Bronchial epithelial cell (primary cell): ENCODE data around the gene TRIM72. TPM values are rescaled to one million over a fixed set of nuclear protein-coding genes. Genes with fewer than 3 reads are reported as not detected.
"Not testable (repeated sequence)": the region's sequence is repeated elsewhere in the genome, so short reads cannot be mapped to it uniquely, and the experiment has no call there.

Source experiments
- DNase-seq: peaks from one replicate; pipeline ENCODE4 v3.0.0-alpha.2; 2010; ENCODE audit warnings: low read depth
- FAIRE-seq: peaks from 2 replicates; lab custom pipeline; 2011; peaks lifted over from hg19 to GRCh38; lab: Jason Lieb, UNC
- H3K27me3 ChIP-seq: 2 replicates; pipeline ENCODE4 v1.5.1; 2011; ENCODE audit warnings: low read length; ENCODE audit not compliant: control insufficient read depth, insufficient read depth
- H3K36me3 ChIP-seq: 2 replicates; pipeline ENCODE4 v1.5.1; 2011; ENCODE audit warnings: low read length; ENCODE audit not compliant: control insufficient read depth, insufficient read depth
- H3K4me3 ChIP-seq: 2 replicates; pipeline ENCODE4 v1.5.1; 2011; ENCODE audit warnings: mild to moderate bottlenecking, low read depth, low read length, control low read depth
- total RNA-seq: library from RNA; depleted of rRNA; stranded (reverse); fragments of >200 nt; gene quantifications from 2 replicates; pipeline ENCODE4 v1.2.1, GENCODE V29; 2014
- TF ChIP-seq, protein P1 (sequence below): IDR thresholded peaks from 2 replicates; pipeline ENCODE4 v1.5.1; 2011; ENCODE audit warnings: mild to moderate bottlenecking, moderate library complexity, low read length, control low read depth, inconsistent platforms; ENCODE audit not compliant: insufficient read depth, severe bottlenecking

Gene TRIM72
- under 0.01 TPM in 1 of 2 replicates, not detected in the other for total RNA-seq

GRCh38 chr16:31213877-31214707, at the start of gene TRIM72:
TRIM72 (plus strand) TSS chr16:31214119; CDS start chr16:31214739, 620 bp downstream.
- no peak for DNase-seq
- TF ChIP-seq, protein P1, sequence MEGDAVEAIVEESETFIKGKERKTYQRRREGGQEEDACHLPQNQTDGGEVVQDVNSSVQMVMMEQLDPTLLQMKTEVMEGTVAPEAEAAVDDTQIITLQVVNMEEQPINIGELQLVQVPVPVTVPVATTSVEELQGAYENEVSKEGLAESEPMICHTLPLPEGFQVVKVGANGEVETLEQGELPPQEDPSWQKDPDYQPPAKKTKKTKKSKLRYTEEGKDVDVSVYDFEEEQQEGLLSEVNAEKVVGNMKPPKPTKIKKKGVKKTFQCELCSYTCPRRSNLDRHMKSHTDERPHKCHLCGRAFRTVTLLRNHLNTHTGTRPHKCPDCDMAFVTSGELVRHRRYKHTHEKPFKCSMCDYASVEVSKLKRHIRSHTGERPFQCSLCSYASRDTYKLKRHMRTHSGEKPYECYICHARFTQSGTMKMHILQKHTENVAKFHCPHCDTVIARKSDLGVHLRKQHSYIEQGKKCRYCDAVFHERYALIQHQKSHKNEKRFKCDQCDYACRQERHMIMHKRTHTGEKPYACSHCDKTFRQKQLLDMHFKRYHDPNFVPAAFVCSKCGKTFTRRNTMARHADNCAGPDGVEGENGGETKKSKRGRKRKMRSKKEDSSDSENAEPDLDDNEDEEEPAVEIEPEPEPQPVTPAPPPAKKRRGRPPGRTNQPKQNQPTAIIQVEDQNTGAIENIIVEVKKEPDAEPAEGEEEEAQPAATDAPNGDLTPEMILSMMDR: no peak
- Histone ChIP-seq H3K27me3 (peaks cover 26% of the 10 kb centered on the region), H3K36me3 (no peaks in the 10 kb centered on the region), H3K4me3 (peak within 1 kb of the TSS; percentile 29)
- FAIRE-seq: no peak

DNA sequence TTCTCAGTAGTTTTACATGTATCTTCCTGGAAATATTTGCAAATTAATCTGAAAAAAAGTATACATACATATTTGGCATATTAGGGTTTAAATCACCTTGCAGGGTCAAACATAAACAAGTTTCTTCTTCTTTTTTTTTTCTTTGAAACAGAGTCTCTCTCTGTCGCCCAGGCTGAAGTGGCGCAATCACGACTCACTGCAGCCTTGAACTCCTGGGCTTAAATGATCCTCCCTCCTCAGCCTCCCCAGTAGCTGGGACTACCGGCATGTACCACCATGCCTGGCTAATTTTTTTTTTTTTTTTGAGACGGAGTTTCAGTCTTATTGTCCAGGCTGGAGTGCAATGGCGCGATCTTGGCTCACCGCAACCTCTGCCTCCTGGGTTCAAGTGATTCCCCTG, 46.6 kb upstream of the TRIM72 start:
- TF ChIP-seq, protein P1: no peak
- Histone ChIP-seq H3K27me3 (no peaks in the 10 kb centered on the region), H3K4me3 (no peak overlapping the region), H3K36me3 (no peaks in the 10 kb centered on the region)
- FAIRE-seq (no peak), DNase-seq (no peak)

GRCh38 chr16:31168848-31169247, 45.1 kb upstream of the TRIM72 start:
- FAIRE-seq: no peak
- no peaks in the 10 kb centered on the region for H3K27me3 ChIP-seq
- DNase-seq: no peak

GRCh38 chr16:31170048-31170447, 43.9 kb upstream of the TRIM72 start:
- H3K4me3 ChIP-seq, DNase-seq, H3K27me3 ChIP-seq, H3K36me3 ChIP-seq, FAIRE-seq: not testable (repeated sequence)

More at GRCh38 chr16:31168848-31169247, 45.1 kb upstream of the TRIM72 start:
- TF ChIP-seq, protein P1: no peak
- Histone ChIP-seq H3K36me3 (no peaks in the 10 kb centered on the region), H3K4me3 (no peak overlapping the region)

DNA sequence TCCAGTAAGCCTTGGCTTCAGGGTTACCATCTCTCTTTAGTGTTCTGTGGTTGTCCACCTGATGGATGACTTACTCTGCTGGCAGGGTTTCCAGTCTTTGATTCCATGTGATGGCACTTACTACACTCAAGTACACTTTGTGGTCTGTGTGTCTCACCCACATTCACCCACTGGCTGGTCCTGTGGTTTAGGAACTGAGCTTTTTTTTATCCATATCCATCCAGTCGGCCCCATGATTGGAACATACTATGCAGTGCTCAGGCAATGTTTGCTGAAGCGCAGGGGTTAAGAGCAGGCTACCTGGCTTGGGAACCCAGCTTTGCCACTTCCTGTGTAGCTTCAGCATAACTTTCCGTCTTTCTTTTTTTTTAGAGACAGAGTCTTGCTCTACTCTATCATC, 36.8 kb upstream of the TRIM72 start:
- DNase-seq: peak; percentile 64
- TF ChIP-seq, protein P1: no peak
- no peak for FAIRE-seq

DNA sequence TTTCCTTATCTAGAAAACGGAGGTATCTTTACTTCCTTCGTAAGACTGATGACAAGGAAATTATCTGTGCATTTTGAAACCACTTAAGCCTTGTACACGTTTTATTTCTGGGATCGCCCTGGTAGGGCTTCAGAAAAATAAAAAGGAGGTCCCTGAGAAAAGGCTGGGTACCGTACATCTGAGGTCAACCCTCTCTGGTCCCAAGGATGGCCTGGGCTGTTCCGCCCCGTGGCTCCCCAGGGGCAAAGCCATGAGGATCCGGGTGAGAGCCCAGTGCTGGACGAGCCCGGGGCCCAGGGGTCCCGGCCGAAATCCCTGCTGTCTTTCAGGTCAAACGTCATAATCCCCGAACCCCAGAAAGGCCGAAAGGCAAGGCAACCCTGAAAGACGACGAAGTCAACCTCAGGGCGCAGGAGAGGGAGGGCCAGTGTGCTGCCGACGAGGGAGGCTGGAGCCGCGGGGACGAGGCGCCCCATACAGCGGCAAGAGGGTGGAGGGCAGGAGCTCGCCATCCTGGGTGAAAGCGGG, 34.6 kb upstream of the TRIM72 start:
- DNase-seq: no peak
- Histone ChIP-seq H3K4me3 (peak overlapping the region; percentile 96), H3K36me3 (peaks cover 17% of the 10 kb centered on the region), H3K27me3 (no peaks in the 10 kb centered on the region)
- FAIRE-seq: no peak
- TF ChIP-seq, protein P1: no peak

More for the DNA sequence above, 36.8 kb upstream of the TRIM72 start:
- Histone ChIP-seq H3K36me3 (no peaks in the 10 kb centered on the region), H3K4me3 (no peak overlapping the region), H3K27me3 (no peaks in the 10 kb centered on the region)
